GM19240 (cell line): Measurements from ENCODE around the gene SPACA9.

ENCODE experiments used
- DNase-seq: peaks from one replicate; pipeline ENCODE4 v3.0.0; 2011; ENCODE audit warnings: low spot score; ENCODE audit not compliant: insufficient read length

Gene SPACA9

GRCh38 chr9:132878695-132879456 lies at the start of gene SPACA9:
TSS of gene SPACA9 (plus strand) at chr9:132878898. CDS start at chr9:132883948, 5,050 bp downstream.
- DNase-seq: no peak

- DNase-seq: no peak
Measured at GRCh38 chr9:132832171-132832881, 46.4 kb upstream of the SPACA9 start.

GRCh38 chr9:132833550-132834121 lies 45.1 kb upstream of the SPACA9 start:
- no peak for DNase-seq

- no peak for DNase-seq
Measured at GRCh38 chr9:132834343-132834742, 44.4 kb upstream of the SPACA9 start.

- no peak for DNase-seq
Measured at GRCh38 chr9:132837501-132838286, 41.0 kb upstream of the SPACA9 start.

- no peak for DNase-seq
Measured at GRCh38 chr9:132838291-132838690, 40.4 kb upstream of the SPACA9 start.

- DNase-seq: no peak
Measured at GRCh38 chr9:132840980-132841379, 37.7 kb upstream of the SPACA9 start.

GRCh38 chr9:132842124-132843044 lies 36.3 kb upstream of the SPACA9 start:
- DNase-seq: no peak

- DNase-seq: no peak
Measured at GRCh38 chr9:132846109-132846917, 32.4 kb upstream of the SPACA9 start.

GRCh38 chr9:132846918-132847515 lies 31.7 kb upstream of the SPACA9 start:
- no peak for DNase-seq

- DNase-seq: no peak
Measured at GRCh38 chr9:132849185-132849706, 29.5 kb upstream of the SPACA9 start.

- DNase-seq: no peak
Measured at GRCh38 chr9:132853482-132853881, 25.2 kb upstream of the SPACA9 start.

GRCh38 chr9:132854832-132855231 lies 23.9 kb upstream of the SPACA9 start:
- DNase-seq: no peak

- DNase-seq: no peak
Measured at GRCh38 chr9:132855904-132856303, 22.8 kb upstream of the SPACA9 start.

- DNase-seq: no peak
Measured at GRCh38 chr9:132857031-132857430, 21.7 kb upstream of the SPACA9 start.

GRCh38 chr9:132857616-132858342 lies 20.9 kb upstream of the SPACA9 start:
- no peak for DNase-seq

GRCh38 chr9:132858751-132859150 lies 19.9 kb upstream of the SPACA9 start:
- DNase-seq: no peak

GRCh38 chr9:132861666-132862065 lies 17.0 kb upstream of the SPACA9 start:
- DNase-seq: no peak
